GM18526 (cell line): Measurements from ENCODE around the gene TELO2.

Experiments used
- POLR2A ChIP-seq: IDR thresholded peaks from 3 replicates; pipeline ENCODE4 v1.6.1; 2011; ENCODE audit not compliant: insufficient read length; ENCODE audit errors: extremely low read depth

The TELO2 gene

DNA sequence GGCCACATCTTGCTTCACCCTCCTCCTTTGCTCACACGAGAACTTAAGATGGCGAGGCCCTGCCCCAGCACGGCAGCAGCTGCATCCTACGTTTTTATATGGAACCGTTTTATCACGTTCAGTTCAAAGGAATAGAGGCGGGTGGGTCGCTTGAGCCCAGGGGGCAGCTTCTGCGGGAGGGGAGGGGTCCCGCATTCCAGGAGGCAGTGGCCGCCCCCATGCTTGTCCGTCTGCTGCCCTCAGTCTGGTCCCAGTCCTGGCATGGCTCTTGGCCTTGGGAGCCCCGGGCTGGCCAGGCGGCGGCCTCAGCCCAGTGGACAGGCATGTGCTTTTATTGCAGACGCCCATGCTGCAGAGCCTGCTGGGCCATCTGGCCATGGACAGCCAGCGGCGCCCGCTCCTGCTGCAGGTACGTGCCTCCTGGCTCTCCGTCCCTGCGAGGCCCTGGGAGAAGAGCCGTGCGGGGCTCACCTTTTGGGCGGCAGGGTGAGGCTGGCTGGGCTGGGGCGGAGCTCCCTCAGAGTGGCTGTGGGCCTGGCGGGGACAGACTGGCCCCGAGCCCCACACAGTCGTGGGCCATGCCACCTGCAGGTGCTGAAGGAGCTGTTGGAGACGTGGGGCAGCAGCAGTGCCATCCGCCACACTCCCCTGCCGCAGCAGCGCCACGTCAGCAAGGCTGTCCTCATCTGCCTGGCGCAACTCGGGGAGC, 6.8 kb downstream of the TELO2 start:
- no peak for TF ChIP-seq POLR2A

DNA sequence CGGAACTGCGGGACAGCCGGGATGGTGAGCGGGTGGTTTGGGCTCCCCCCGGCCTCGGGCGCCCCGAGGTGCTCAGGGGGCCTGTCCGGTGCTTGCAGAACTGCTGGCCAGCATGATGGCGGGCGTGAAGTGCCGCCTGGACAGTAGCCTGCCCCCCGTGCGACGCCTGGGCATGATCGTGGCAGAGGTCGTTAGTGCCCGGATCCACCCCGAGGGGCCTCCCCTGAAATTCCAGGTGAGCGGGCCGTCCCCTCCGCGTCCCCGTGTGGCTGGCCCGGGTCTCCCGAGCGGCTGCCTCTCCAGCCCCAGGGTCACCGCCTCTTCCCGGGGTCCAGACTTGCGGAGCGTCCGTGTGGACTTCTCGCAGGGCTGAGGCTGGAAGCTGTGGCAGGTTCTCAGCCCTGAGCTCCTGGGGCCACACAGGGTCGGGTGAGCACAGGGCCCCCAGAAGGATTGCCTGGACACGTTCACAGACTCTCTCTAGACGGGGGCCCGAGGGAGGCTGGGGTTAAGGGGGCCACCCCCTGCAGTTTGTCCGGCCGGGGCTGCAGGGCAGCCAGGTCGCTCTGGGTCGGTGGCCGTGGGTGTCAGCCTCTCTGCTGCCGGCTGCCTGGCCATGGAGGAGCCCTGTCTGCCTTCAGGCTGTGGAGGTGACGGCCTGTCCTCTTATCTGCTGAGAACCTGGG, 7.4 kb downstream of the TELO2 start:
- no peak for TF ChIP-seq POLR2A

DNA sequence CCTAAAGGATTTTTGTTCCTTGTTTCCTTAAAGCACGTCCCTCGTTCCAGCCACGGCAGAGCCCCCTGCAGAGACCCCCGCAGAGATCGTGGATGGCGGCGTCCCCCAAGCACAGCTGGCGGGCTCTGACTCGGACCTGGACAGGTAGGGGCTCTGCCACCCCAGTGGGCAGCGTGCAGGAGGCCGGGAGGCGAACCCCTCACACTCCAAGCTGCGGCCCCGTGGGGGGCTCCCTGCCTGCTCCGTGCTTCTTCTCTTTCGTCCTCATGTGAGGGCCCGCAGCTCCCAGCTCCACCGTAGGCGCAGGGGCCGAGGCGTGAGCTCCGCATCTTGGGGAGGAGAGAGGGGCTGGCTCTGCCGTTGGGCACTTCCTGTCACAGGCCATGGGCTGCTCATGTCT, 8.5 kb downstream of the TELO2 start:
- TF ChIP-seq POLR2A: no peak

DNA sequence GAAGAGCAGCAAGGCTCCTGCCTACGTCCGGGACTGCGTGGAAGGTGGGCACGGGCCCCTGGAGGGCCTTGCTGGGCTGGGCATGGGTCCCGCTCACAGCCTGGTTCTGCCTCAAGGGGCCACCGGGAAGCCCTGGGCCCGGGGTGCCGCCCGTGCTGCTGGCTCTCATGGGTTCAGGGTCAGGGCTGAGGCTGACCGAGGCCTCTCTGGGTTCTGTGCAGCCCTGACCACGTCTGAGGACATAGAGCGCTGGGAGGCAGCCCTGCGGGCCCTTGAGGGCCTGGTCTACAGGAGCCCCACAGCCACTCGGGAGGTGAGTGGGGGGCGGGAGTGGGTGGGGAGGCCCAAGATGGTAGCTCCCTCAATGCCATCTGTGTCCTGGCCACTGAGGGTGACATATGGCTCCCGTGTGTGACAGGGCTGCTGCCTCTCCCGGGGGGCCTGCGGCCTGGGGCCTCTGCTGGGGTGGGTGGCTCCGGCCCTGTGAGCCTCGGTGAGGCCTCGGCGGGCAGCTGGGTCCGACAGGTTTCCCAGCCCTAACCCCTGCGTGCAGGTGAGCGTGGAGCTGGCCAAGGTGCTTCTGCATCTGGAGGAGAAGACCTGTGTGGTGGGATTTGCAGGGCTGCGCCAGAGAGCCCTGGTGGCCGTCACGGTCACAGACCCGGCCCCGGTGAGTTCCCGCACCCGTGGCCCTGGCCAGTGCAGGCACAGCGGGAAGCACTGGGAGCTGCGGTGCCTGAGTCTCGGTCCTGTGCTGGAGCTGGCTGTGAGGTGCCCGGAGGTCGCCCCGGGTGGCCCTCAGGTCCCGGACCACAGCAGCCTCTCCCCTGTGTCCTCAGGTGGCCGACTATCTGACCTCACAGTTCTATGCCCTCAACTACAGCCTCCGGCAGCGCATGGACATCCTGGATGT, 9.2 kb downstream of the TELO2 start:
- no peak for TF ChIP-seq POLR2A

DNA sequence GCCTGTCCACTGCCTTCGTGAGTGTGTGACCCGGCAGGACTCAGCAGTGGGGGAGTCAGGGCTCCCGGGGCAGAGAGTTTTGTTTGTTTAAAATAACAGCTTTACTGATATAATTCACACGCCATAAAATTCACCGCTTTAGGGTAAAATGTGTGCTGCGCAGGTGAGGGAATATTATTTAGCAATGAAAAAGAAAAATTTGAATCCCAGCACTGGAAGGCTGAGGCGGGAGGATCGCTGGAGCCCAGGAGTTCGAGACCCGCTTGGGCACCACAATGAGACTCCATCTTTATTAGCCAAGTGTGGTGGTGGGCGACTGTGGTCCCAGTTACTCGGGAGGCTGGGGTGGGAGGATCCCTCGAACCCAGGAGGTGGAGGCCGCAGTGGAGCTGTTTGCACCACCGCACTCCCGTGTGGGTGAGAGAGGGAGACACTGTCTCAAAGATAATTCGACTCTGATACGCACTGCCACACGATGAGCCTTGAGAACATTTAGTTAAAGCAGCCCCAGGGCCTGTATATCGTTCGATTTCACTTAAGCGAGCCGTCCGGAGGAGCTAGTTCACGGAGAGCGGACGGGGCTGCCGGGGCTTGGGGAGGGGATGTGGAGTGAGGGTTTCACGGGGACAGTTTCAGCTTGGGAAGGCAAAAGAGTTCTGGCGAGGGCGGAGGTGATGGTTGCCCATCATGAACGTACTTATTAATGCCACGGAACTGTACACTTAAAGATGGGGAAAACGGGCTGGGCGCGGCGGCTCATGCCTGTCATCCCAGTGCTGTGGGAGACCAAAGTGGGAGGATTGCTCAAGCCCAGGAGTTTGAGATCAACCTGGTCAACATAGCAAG, 10.2 kb downstream of the TELO2 start:
- no peak for TF ChIP-seq POLR2A

DNA sequence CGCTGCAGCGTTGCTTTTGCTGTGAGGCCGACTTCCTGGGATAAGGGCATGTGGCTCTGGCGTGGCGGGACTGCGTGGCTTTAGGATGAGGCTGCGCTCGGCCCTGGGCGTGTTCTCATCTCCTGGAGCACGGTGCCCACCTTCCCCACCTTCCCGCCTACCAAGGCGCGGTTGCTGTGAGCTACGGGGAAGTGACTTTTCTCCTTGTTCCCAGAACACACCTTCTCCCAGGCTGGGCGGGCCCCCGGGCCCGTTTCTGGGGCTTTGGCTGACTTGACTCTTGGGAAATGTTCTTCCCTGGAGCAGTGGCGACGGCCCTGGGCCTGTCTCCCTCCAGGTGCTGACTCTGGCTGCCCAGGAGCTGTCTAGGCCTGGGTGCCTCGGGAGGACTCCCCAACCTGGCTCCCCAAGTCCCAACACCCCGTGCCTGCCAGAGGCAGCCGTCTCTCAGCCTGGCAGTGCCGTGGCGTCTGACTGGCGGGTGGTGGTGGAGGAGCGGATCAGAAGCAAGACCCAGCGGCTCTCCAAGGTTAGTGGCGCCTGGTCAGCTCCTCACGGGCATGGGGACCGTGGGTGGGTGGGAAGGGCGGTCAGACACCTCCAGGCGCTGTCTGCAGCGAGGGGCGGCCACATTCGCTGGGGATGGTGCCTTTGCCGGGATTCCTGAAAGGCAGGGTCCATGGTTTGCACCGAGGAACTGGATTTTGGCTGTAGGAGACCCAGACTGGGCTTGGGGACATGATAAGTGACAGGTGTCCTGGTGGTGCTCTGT, 12.1 kb downstream of the TELO2 start:
- TF ChIP-seq POLR2A: no peak

DNA sequence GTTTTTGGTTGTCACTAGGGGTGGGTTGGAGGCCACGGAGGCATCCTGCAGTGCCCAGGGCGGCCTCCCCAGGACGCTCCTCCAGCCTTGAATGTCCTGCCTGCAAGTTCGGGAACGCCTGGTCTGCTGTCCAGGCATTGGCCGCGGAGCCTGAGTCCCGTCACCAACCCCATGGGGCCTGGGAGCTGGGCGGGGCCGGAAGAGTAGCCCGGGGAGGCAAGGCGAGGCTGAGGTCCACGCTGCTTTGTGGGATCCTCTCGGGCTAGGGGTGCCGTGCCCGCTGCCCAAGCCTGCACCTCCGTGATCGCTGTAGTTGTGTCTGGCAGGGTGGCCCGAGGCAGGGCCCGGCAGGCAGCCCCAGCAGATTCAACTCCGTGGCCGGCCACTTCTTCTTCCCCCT, 12.8 kb downstream of the TELO2 start:
- TF ChIP-seq POLR2A: no peak

DNA sequence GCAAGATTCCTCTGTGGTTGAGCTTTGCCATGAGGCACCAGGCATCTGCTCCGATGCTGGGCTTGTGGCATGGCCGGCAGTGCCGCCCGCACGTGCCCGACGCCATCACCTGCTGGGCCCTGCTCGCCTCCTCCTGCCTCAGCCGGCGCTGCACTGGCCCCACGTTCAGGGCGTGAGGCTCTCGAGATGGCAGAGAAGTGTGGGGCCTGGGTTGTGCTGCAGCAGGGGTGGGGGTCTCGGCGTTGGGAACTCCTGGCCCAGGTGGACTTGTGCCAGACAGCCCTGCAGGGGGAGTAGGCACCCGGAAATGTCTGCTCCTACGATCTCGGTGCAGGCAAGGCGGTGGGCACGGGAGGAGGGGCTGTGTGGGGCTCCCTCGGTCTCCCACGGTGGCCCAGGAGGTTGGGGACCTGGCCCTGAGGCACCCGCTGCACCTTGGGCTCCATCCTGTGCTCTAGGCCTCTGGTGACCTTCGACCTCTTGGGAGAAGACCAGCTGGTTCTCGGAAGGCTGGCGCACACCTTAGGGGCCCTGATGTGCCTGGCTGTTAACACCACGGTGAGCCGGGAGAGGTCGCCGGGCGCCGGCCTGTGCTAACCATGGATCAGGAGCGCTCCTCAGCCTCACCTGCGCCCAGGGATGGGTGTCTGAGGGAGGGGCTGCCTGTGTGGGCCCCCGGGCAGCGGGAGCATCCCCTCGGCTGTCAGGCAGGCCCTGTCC, 13.5 kb downstream of the TELO2 start:
- TF ChIP-seq POLR2A: no peak

DNA sequence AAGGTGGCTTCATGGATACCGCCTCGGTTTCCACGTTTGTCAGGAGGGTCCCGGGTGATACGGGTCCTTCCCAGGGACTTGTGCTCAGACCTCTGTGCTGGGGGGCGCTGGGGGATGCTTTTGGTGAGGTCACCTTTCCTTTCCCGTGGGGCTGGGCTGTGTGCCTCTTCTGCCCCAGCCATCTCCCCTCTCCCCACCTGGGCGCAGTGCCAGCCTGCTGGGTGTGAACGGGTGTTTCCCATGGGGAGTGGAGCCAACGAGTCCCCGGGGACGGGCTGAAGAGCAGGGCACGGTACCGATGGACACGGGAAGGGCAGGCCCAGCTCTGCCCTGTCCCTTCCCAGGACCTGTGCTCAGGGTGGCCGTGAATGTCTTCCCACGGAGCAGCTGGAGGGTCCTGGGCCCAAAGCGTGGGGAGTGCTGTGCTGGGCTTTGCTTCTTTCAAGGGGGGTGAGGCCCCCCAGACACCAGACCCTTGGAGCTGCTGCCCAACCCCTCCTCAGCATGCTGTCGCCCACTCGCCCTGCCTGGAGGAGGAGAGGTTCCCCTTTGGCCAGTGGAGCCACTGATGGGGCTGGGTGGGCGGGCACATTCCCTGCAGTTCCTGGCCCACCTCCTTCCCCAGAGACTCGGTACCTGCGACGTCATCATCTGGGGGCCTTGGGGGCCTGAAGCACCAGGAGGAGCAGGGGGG, 15.5 kb downstream of the TELO2 start:
- TF ChIP-seq POLR2A: no peak

DNA sequence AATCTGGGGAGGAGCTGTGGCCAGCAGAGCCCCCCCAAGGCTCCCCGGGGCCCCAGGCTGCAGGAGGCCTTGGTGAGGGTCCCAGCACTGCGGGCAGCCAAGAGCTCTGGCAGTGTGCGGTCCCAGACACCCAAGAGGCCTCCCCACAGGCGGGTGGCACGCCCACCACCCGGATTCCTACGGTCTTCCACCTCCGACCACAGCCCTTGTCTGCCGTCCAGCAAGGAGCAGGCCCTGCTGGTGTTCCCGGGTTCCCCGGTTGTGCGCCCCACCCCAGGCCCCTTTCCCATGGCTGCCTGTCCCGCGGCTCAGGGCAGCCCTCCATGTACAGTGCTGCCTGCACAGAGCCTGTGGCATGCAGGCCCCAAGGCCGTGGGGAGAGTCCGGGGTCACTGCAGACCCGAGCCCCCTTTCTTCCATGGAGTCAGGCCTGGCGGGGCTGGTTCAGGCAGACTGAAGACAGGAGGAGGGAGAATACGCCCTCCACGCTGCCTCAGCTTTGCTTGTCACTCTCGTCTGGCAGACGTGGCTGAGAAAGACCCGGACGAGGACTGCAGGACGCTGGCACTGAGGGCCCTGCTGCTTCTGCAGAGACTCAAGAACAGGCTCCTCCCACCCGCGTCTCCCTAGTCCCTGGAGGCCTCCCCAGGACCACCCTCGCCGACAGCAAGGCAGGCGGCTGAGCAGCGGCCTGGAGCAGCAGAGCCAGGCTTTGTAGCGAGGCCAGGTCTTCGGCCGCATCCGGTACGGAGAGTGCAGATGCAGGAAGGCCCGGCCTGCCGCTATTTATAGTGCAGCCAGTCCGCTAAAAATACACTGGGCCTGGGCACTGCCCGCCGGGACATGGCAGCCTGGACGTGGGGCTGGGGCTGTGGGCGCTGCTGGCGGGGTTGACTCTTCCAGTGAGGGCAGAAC, 16.4 kb downstream of the TELO2 start:
- TF ChIP-seq POLR2A: no peak

DNA sequence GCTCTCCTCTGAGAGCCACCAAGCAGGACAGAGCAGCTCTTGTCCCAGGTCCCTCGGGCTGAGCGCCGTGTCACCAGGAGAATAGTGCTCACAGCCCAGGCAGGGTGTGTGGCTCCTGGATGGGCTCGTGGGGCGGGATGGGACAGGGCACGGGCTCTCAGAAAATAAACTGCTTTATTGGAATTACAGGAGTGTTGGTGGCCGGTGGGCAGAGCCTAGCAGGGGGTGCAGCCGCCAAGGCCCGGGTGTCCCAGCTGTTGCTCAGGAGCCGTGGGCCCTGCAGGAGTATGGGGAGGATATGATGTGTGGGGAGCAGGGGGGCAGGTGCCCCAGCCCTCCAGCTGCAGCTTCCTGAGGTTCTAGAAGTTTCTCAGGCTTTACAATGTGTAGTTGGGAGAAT, 17.1 kb downstream of the TELO2 start:
- TF ChIP-seq POLR2A: no peak

DNA sequence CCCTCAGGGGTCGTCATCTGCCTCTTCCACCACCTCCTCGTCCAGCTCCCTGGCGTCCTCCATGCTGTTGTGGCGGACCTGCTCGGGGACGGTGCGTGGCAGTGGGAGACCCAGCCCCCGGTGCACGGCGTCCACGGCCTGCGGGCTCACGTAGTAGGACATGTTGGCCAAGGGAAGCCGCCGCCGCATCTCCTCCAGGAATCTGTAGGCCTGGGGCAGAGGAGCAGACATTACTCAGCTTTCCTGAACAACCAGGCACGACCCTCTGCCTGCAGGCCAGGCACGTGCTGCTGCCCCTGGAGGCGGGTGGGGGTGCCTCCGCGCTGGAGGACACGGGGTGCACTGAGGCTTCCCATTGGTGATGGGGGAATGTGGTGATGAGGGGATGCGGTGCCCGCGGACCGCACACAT, 17.8 kb downstream of the TELO2 start:
- no peak for TF ChIP-seq POLR2A
